ENCODE measurements around the gene DYNC1H1.

- no peak for TF ChIP-seq CTCF (IDR thresholded peaks at IDR 0.05; ENCODE audit: insufficient read depth, low read depth, low read length)
- no peak for TF ChIP-seq EZH2 (IDR thresholded peaks at IDR 0.05; ENCODE audit: insufficient read depth, low read length)
These were observed 113.0 kb downstream of the DYNC1H1 start for GRCh38 chr14:102077382-102077709.

Data from astrocyte (in vitro differentiated cells and primary cell).